ENCODE measurements around the gene RAD23B.

RAD23B gene

GRCh38 chr9:107270082-107270481 is 13.0 kb upstream of the RAD23B start:
- Histone ChIP-seq H3K36me3 (ENCODE audit: control insufficient read depth, insufficient read depth, low read length) (no peaks in the 10 kb centered on the region), H3K9ac (ENCODE audit: low read depth, low read length) (no peak overlapping the region), H3K27me3 (ENCODE audit: control insufficient read depth, insufficient read depth, low read length) (no peaks in the 10 kb centered on the region), H3K4me1 (ENCODE audit: control insufficient read depth, insufficient read depth, low read length) (peaks cover 3% of the 10 kb centered on the region), H3K4me3 (ENCODE audit: low read depth, low read length) (no peak overlapping the region), H3K9me3 (ENCODE audit: control insufficient read depth, insufficient read depth, low read length) (no peaks in the 10 kb centered on the region)

- Histone ChIP-seq H3K36me3 (ENCODE audit: control insufficient read depth, insufficient read depth, low read length) (no peaks in the 10 kb centered on the region), H3K9ac (ENCODE audit: low read depth, low read length) (no peak overlapping the region), H3K9me3 (ENCODE audit: control insufficient read depth, insufficient read depth, low read length) (no peaks in the 10 kb centered on the region), H3K27me3 (ENCODE audit: control insufficient read depth, insufficient read depth, low read length) (no peaks in the 10 kb centered on the region), H3K4me3 (ENCODE audit: low read depth, low read length) (no peak overlapping the region), H3K4me1 (ENCODE audit: control insufficient read depth, insufficient read depth, low read length) (peaks cover 3% of the 10 kb centered on the region)
Observed at GRCh38 chr9:107270580-107270979, 12.5 kb upstream of the RAD23B start.

- Histone ChIP-seq H3K4me3 (ENCODE audit: low read depth, low read length) (no peak overlapping the region), H3K9me3 (ENCODE audit: control insufficient read depth, insufficient read depth, low read length) (no peaks in the 10 kb centered on the region), H3K27me3 (ENCODE audit: control insufficient read depth, insufficient read depth, low read length) (no peaks in the 10 kb centered on the region), H3K4me1 (ENCODE audit: control insufficient read depth, insufficient read depth, low read length) (peaks cover 3% of the 10 kb centered on the region), H3K9ac (ENCODE audit: low read depth, low read length) (no peak overlapping the region), H3K36me3 (ENCODE audit: control insufficient read depth, insufficient read depth, low read length) (no peaks in the 10 kb centered on the region)
Observed at GRCh38 chr9:107273634-107274033, 9.4 kb upstream of the RAD23B start.

- H3K27me3 ChIP-seq (ENCODE audit: control insufficient read depth, insufficient read depth, low read length), result no peaks in the 10 kb centered on the region
- H3K4me1 ChIP-seq (ENCODE audit: control insufficient read depth, insufficient read depth, low read length), result peaks cover 3% of the 10 kb centered on the region
- H3K36me3 ChIP-seq (ENCODE audit: control insufficient read depth, insufficient read depth, low read length), result no peaks in the 10 kb centered on the region
- H3K9me3 ChIP-seq (ENCODE audit: control insufficient read depth, insufficient read depth, low read length), result no peaks in the 10 kb centered on the region
- no peak overlapping the region for H3K9ac ChIP-seq (ENCODE audit: low read depth, low read length)
- no peak overlapping the region for H3K4me3 ChIP-seq (ENCODE audit: low read depth, low read length)
Observed at GRCh38 chr9:107274096-107274495, 9.0 kb upstream of the RAD23B start.

GRCh38 chr9:107274953-107275422 is 8.1 kb upstream of the RAD23B start:
- peaks cover 3% of the 10 kb centered on the region for H3K4me1 ChIP-seq (ENCODE audit: control insufficient read depth, insufficient read depth, low read length)

GRCh38 chr9:107275530-107275929 is 7.5 kb upstream of the RAD23B start:
- no peaks in the 10 kb centered on the region for H3K9me3 ChIP-seq (ENCODE audit: control insufficient read depth, insufficient read depth, low read length)
- H3K4me1 ChIP-seq (ENCODE audit: control insufficient read depth, insufficient read depth, low read length), result peaks cover 3% of the 10 kb centered on the region
- no peak overlapping the region for H3K9ac ChIP-seq (ENCODE audit: low read depth, low read length)
- H3K27me3 ChIP-seq (ENCODE audit: control insufficient read depth, insufficient read depth, low read length), result no peaks in the 10 kb centered on the region
- H3K4me3 ChIP-seq (ENCODE audit: low read depth, low read length), result no peak overlapping the region
- H3K36me3 ChIP-seq (ENCODE audit: control insufficient read depth, insufficient read depth, low read length), result no peaks in the 10 kb centered on the region

More at GRCh38 chr9:107274953-107275422, 8.1 kb upstream of the RAD23B start:
- Histone ChIP-seq H3K4me3 (ENCODE audit: low read depth, low read length) (no peak overlapping the region), H3K9me3 (ENCODE audit: control insufficient read depth, insufficient read depth, low read length) (no peaks in the 10 kb centered on the region), H3K27me3 (ENCODE audit: control insufficient read depth, insufficient read depth, low read length) (no peaks in the 10 kb centered on the region), H3K36me3 (ENCODE audit: control insufficient read depth, insufficient read depth, low read length) (no peaks in the 10 kb centered on the region), H3K9ac (ENCODE audit: low read depth, low read length) (no peak overlapping the region)

GRCh38 chr9:107276966-107277710 is 5.9 kb upstream of the RAD23B start:
- H3K4me3 ChIP-seq (ENCODE audit: low read depth, low read length), result no peak overlapping the region
- H3K36me3 ChIP-seq (ENCODE audit: control insufficient read depth, insufficient read depth, low read length), result no peaks in the 10 kb centered on the region
- no peak overlapping the region for H3K9ac ChIP-seq (ENCODE audit: low read depth, low read length)
- no peaks in the 10 kb centered on the region for H3K9me3 ChIP-seq (ENCODE audit: control insufficient read depth, insufficient read depth, low read length)
- no peaks in the 10 kb centered on the region for H3K27me3 ChIP-seq (ENCODE audit: control insufficient read depth, insufficient read depth, low read length)
- H3K4me1 ChIP-seq (ENCODE audit: control insufficient read depth, insufficient read depth, low read length), result peaks cover 5% of the 10 kb centered on the region

- H3K9ac ChIP-seq (ENCODE audit: low read depth, low read length), result no peak overlapping the region
- H3K4me3 ChIP-seq (ENCODE audit: low read depth, low read length), result no peak overlapping the region
- peaks cover 6% of the 10 kb centered on the region for H3K4me1 ChIP-seq (ENCODE audit: control insufficient read depth, insufficient read depth, low read length)
- no peaks in the 10 kb centered on the region for H3K36me3 ChIP-seq (ENCODE audit: control insufficient read depth, insufficient read depth, low read length)
- no peaks in the 10 kb centered on the region for H3K9me3 ChIP-seq (ENCODE audit: control insufficient read depth, insufficient read depth, low read length)
- no peaks in the 10 kb centered on the region for H3K27me3 ChIP-seq (ENCODE audit: control insufficient read depth, insufficient read depth, low read length)
Observed at GRCh38 chr9:107277801-107278200, 5.3 kb upstream of the RAD23B start.

GRCh38 chr9:107279086-107279485 is 4.0 kb upstream of the RAD23B start:
- peaks cover 3% of the 10 kb centered on the region for H3K4me1 ChIP-seq (ENCODE audit: control insufficient read depth, insufficient read depth, low read length)
- H3K27me3 ChIP-seq (ENCODE audit: control insufficient read depth, insufficient read depth, low read length), result no peaks in the 10 kb centered on the region
- no peak overlapping the region for H3K4me3 ChIP-seq (ENCODE audit: low read depth, low read length)
- H3K9me3 ChIP-seq (ENCODE audit: control insufficient read depth, insufficient read depth, low read length), result no peaks in the 10 kb centered on the region
- no peak overlapping the region for H3K9ac ChIP-seq (ENCODE audit: low read depth, low read length)
- no peaks in the 10 kb centered on the region for H3K36me3 ChIP-seq (ENCODE audit: control insufficient read depth, insufficient read depth, low read length)

GRCh38 chr9:107280543-107280942 is 2.5 kb upstream of the RAD23B start:
- H3K27me3 ChIP-seq (ENCODE audit: control insufficient read depth, insufficient read depth, low read length), result no peaks in the 10 kb centered on the region
- H3K9me3 ChIP-seq (ENCODE audit: control insufficient read depth, insufficient read depth, low read length), result no peaks in the 10 kb centered on the region
- no peak overlapping the region for H3K9ac ChIP-seq (ENCODE audit: low read depth, low read length)
- H3K36me3 ChIP-seq (ENCODE audit: control insufficient read depth, insufficient read depth, low read length), result no peaks in the 10 kb centered on the region
- peaks cover 3% of the 10 kb centered on the region for H3K4me1 ChIP-seq (ENCODE audit: control insufficient read depth, insufficient read depth, low read length)
- H3K4me3 ChIP-seq (ENCODE audit: low read depth, low read length), result no peak overlapping the region

GRCh38 chr9:107281184-107281583 is 1.9 kb upstream of the RAD23B start:
- H3K4me3 ChIP-seq (ENCODE audit: low read depth, low read length), result no peak overlapping the region

GRCh38 chr9:107281922-107282667 is 984 bp upstream of the RAD23B start:
- Histone ChIP-seq H3K36me3 (ENCODE audit: control insufficient read depth, insufficient read depth, low read length) (no peaks in the 10 kb centered on the region), H3K4me3 (ENCODE audit: low read depth, low read length) (peak overlapping the region; percentile 74), H3K9me3 (ENCODE audit: control insufficient read depth, insufficient read depth, low read length) (no peaks in the 10 kb centered on the region), H3K9ac (ENCODE audit: low read depth, low read length) (peak overlapping the region; percentile 88), H3K27me3 (ENCODE audit: control insufficient read depth, insufficient read depth, low read length) (no peaks in the 10 kb centered on the region), H3K4me1 (ENCODE audit: control insufficient read depth, insufficient read depth, low read length) (peaks cover 3% of the 10 kb centered on the region)

More at GRCh38 chr9:107281184-107281583, 1.9 kb upstream of the RAD23B start:
- no peaks in the 10 kb centered on the region for H3K36me3 ChIP-seq (ENCODE audit: control insufficient read depth, insufficient read depth, low read length)
- no peak overlapping the region for H3K9ac ChIP-seq (ENCODE audit: low read depth, low read length)
- H3K27me3 ChIP-seq (ENCODE audit: control insufficient read depth, insufficient read depth, low read length), result no peaks in the 10 kb centered on the region
- H3K9me3 ChIP-seq (ENCODE audit: control insufficient read depth, insufficient read depth, low read length), result no peaks in the 10 kb centered on the region
- peaks cover 3% of the 10 kb centered on the region for H3K4me1 ChIP-seq (ENCODE audit: control insufficient read depth, insufficient read depth, low read length)
